ENCODE results near the gene TGFBR3L. TPM values are rescaled to one million over a fixed set of nuclear protein-coding genes. Genes with fewer than 3 reads are reported as not detected.

TGFBR3L gene
- 1.1 and 1.6 TPM in 2 replicates for total RNA-seq (2014; rRNA removed; shearing (Covaris generic))

GRCh38 chr19:7914598-7915045 lies at the start of gene TGFBR3L:
TSS of gene TGFBR3L (plus strand) at chr19:7914830.

GRCh38 chr19:7874076-7874896 lies 40.3 kb upstream of the TGFBR3L start, which contains the start of gene PRR36:
TSS of gene PRR36 (minus strand) at chr19:7874390. CDS start at chr19:7873689, 701 bp downstream.

GRCh38 chr19:7888145-7888825 lies 26.3 kb upstream of the TGFBR3L start, which contains the start of gene LRRC8E:
TSS of gene LRRC8E (plus strand) at chr19:7888510. CDS start at chr19:7895604, 7,094 bp downstream.

GRCh38 chr19:7903244-7904073 lies 11.2 kb upstream of the TGFBR3L start, which contains the start of gene MAP2K7:
TSS of gene MAP2K7 (plus strand) at chr19:7903877. CDS start at chr19:7903945, 68 bp downstream.

GRCh38 chr19:7919610-7920518 lies 5.2 kb downstream of the TGFBR3L start, which contains the start of gene SNAPC2:
TSS of gene SNAPC2 (plus strand) at chr19:7920338. CDS start at chr19:7920367, 29 bp downstream.

GRCh38 chr19:7926021-7926726 lies 11.5 kb downstream of the TGFBR3L start, which contains the start of gene CTXN1:
TSS of gene CTXN1 (minus strand) at chr19:7926135. CDS start at chr19:7925538, 597 bp downstream.

GRCh38 chr19:7943444-7944176 lies 29.0 kb downstream of the TGFBR3L start, which contains the start of gene TIMM44:
TSS of gene TIMM44 (minus strand) at chr19:7943666. CDS start at chr19:7943651, 15 bp downstream.

Other genes starting within 250 kb of the TGFBR3L start
- not detected in 2 replicates for gene RETN, start 245.8 kb upstream of the TGFBR3L start, total RNA-seq (2014; rRNA removed; shearing (Covaris generic))
- 0.27 TPM in 1 of 2 replicates, not detected in the other for gene MCEMP1, start 237.7 kb upstream of the TGFBR3L start, total RNA-seq (2014; rRNA removed; shearing (Covaris generic))
- gene TRAPPC5, start 234.0 kb upstream of the TGFBR3L start, total RNA-seq (2014; rRNA removed; shearing (Covaris generic)), result 121 and 150 TPM in 2 replicates
- 0.34 and 0.41 TPM in 2 replicates for gene FCER2, start 212.7 kb upstream of the TGFBR3L start, total RNA-seq (2014; rRNA removed; shearing (Covaris generic))
- gene CLEC4G, start 182.7 kb upstream of the TGFBR3L start, total RNA-seq (2014; rRNA removed; shearing (Covaris generic)), result not detected in 2 replicates
- not detected in 2 replicates for gene CD209, start 167.3 kb upstream of the TGFBR3L start, total RNA-seq (2014; rRNA removed; shearing (Covaris generic))
- gene CLEC4M, start 151.6 kb upstream of the TGFBR3L start, total RNA-seq (2014; rRNA removed; shearing (Covaris generic)), result not detected in 2 replicates
- gene EVI5L, start 84.6 kb upstream of the TGFBR3L start, total RNA-seq (2014; rRNA removed; shearing (Covaris generic)), result 14.9 and 15.4 TPM in 2 replicates
- 0.27 TPM in 1 of 2 replicates, not detected in the other for gene PRR36, start 40.4 kb upstream of the TGFBR3L start, total RNA-seq (2014; rRNA removed; shearing (Covaris generic))
- gene LRRC8E, start 26.3 kb upstream of the TGFBR3L start, total RNA-seq (2014; rRNA removed; shearing (Covaris generic)), result 11.6 and 14.7 TPM in 2 replicates
- 24.0 and 34.1 TPM in 2 replicates for gene MAP2K7, start 11.0 kb upstream of the TGFBR3L start, total RNA-seq (2014; rRNA removed; shearing (Covaris generic))
- gene SNAPC2, start 5.5 kb downstream of the TGFBR3L start, total RNA-seq (2014; rRNA removed; shearing (Covaris generic)), result 33.9 and 34.5 TPM in 2 replicates
- gene CTXN1, start 11.3 kb downstream of the TGFBR3L start, total RNA-seq (2014; rRNA removed; shearing (Covaris generic)), result 9.7 and 12.0 TPM in 2 replicates
- 182 and 208 TPM in 2 replicates for gene TIMM44, start 28.8 kb downstream of the TGFBR3L start, total RNA-seq (2014; rRNA removed; shearing (Covaris generic))
- 48.0 and 51.5 TPM in 2 replicates for gene ELAVL1, start 90.8 kb downstream of the TGFBR3L start, total RNA-seq (2014; rRNA removed; shearing (Covaris generic))
- gene CCL25, start 137.9 kb downstream of the TGFBR3L start, total RNA-seq (2014; rRNA removed; shearing (Covaris generic)), result not detected in 2 replicates
- not detected in 2 replicates for gene FBN3, start 234.8 kb downstream of the TGFBR3L start, total RNA-seq (2014; rRNA removed; shearing (Covaris generic))